Measurements from ENCODE around the gene ADAMTSL1.

Gene ADAMTSL1

DNA sequence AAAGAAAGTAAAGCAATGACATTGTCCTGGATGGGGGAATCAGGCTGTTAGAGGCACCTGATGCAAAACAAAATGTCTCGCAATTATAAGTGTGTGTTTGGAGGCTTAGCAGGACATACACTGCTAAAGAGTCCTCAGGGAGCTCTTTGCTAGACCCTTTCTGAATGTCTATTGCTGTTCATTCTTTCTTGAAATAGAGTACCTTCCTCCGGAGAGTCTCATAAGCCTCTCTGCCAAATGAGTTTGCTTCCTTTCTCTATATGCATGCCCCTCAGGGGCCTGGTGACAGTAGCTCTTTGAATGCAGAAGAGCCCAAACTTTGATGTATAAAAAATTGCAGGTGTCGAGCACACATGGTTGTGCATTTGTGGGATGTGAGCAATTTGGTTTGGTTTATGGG, 26.4 kb upstream of the ADAMTSL1 start:
- no peak for TF ChIP-seq POLR2A (IDR thresholded peaks at IDR 0.05; ENCODE audit: low read depth, low read length)
- peak; percentile 52 for FAIRE-seq

DNA sequence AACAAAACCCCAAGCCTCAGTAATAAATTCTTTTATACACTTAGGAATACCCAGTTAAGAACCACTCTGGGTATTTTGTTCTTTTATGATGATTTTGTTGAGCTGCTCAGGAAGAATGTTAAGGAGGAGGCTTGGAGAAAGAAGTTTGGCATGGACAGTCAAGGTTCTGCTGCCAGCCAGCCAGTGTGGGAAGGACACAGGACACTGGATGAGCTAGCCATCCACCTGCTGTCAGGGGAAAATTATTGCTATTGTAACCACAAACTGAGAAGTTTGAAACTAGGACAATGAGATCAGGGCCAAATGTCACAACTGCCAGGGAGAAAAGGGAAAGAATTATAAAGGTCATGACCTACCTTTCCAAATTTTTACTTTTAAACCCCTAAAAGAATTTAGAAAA, 25.9 kb upstream of the ADAMTSL1 start:
- no peak for DNase-seq (ENCODE audit: insufficient read length, low spot score)
- TF ChIP-seq POLR2A (IDR thresholded peaks at IDR 0.05; ENCODE audit: low read depth, low read length): no peak
- peak; percentile 48 for FAIRE-seq

More for the DNA sequence above, 26.4 kb upstream of the ADAMTSL1 start:
- no peak for DNase-seq (ENCODE audit: insufficient read length, low spot score)

DNA sequence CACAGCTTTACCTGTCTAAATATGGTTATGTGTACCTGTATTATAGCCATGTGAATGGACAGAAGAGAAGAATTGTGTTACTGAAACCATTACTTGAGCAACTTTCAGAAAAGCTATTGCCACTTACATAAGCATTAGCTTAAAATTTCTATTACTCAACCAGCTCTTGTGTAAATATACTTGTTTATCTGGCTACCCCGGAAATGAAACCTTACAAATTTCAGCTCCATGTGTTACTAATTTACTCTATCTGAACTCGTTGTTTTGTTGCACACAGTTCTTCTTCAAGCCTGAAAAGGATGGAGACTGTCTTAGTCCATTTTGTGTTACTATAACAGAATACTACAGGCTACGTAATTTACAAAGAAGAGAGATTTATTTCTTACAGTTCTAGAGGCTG, 22.5 kb upstream of the ADAMTSL1 start:
- TF ChIP-seq POLR2A (IDR thresholded peaks at IDR 0.05; ENCODE audit: low read depth, low read length): no peak
- FAIRE-seq: no peak
- DNase-seq (ENCODE audit: insufficient read length, low spot score): no peak

DNA sequence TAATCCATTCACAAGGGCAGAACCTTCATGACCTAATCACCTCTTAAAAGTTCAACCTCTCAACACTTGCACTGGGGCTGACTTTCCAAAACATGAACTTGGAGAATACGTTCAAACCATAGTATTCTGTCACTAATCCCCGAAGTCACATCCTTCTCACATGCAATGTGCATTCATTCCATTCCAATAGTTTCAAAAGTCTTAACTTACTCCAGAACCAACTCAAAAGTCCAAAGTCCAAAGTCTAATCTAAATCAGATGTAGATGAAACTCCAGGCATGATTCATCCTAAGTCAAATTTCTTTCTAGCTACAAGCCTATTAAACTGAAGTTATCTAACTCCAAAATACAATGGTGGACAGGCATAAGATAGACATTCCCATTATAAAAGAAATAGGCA, 21.7 kb upstream of the ADAMTSL1 start:
- DNase-seq (ENCODE audit: insufficient read length, low spot score) (no peak), FAIRE-seq (no peak)
- TF ChIP-seq POLR2A (IDR thresholded peaks at IDR 0.05; ENCODE audit: low read depth, low read length): no peak

DNA sequence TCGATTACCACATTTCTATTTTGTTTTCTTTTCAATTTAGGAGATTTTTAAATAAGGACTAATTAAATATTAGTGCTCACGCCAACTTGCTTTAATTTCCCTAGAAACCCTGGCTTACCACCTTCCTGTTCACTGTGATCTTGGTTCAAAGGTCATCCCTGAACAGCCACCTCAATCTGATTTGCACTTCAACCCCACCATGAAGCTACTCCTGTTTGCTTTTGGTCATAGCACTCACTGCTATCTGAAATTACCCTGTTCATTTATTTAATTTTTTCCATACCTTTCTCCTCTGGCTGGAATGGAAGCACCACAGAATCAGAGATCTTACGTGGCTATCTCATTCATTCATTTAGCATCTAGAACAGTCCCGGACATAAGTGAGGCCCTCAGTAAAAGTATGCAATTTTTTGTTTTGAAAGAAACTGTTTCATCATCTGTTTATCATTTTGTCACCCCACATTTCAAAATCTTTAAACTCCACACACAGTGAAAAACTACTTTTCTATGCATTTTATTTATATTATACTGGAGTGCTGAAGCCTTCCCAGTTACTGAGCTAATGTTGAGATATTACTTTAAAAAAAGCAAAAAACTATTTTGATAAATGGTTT, 17.2 kb upstream of the ADAMTSL1 start:
- TF ChIP-seq POLR2A (IDR thresholded peaks at IDR 0.05; ENCODE audit: low read depth, low read length): no peak
- DNase-seq (ENCODE audit: insufficient read length, low spot score) (no peak), FAIRE-seq (no peak)

DNA sequence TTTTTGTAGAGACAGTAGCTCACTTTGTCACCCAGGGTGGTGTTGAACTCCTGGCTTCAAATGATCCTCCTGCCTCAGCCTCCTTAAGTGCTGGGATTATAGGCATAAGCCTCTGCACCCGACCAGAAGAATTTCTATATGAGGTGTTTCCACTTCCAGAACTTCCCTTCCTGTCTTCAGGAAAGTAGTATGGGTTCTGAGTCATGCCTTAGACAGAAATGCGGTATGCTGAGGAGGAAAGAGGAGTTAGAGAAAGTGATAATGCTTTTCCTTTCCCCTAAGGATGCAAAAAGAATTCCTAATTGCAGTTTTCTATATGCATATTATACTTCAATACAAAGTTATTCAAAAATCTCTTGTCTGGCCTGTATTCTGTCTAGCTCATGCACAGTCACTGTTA, 16.4 kb upstream of the ADAMTSL1 start:
- FAIRE-seq (peak; percentile 98), DNase-seq (ENCODE audit: insufficient read length, low spot score) (no peak)
- TF ChIP-seq POLR2A (IDR thresholded peaks at IDR 0.05; ENCODE audit: low read depth, low read length): no peak

DNA sequence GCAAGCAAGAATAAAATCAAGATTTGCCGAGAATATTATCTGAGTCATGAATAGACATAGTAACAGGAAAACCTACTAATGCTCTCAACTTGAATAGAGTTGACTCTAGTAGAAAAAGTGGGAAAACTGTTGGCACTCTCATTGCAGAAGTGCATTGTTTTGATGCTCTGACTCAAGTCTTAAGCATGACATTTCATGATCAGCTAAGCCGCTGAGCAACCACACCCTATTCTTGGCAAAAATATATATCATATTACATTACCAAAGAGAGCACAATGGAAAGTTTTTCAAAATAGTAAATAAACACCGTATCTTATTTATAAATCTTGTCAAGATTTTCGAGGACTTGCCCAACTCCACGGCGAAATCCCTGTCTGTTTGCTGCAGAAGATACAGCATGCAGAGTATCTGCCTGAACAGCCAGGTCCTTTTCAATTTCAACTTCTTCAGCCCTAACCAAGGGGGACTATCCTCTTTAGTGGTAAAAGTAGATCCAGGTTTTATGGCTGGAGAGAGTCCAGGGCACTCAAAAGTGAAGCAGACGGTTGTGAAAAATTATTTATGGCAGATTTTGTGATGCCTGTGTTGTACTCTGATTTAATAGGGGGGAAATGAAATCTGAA, 13.9 kb upstream of the ADAMTSL1 start:
- no peak for TF ChIP-seq POLR2A (IDR thresholded peaks at IDR 0.05; ENCODE audit: low read depth, low read length)
- DNase-seq (ENCODE audit: insufficient read length, low spot score) (no peak), FAIRE-seq (peak; percentile 98)

DNA sequence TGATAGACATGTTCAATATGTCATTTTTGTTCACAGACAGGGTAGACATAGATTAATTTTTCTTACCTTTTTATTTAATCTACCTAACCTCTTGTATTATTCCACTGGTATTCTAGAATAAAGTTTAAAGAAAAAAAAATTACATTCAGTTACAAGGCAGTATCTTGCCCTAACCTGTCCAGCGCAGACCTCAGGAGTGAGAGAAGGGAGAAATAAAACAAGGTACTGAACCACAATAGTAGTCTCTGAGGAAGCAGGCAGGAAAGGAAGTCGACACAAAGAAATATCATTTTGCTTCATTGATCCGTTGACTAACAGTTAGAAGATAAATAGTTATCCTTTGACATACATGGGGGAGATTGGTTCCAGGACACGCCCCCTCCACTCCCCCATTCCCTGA, 12.5 kb upstream of the ADAMTSL1 start:
- TF ChIP-seq POLR2A (IDR thresholded peaks at IDR 0.05; ENCODE audit: low read depth, low read length): no peak
- FAIRE-seq: no peak

DNA sequence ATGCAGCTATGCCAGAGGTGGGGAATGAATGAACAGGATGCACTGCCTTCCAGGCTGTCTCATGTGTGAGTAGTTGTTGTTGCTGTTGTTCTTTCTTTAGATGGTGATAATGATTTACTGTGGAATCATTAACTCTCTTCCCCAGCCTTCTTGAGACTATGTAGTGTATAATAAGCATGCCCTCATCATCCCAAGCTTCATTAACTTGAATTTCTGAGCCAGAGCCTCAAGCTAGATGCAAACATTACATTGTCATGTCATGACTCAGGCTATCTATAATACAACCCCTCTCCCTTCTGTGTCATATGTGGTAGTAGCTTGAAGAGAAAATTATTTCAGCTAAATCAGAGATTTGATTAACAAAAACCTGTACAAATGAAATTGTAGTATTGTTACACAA, 10.0 kb upstream of the ADAMTSL1 start:
- no peak for TF ChIP-seq POLR2A (IDR thresholded peaks at IDR 0.05; ENCODE audit: low read depth, low read length)
- FAIRE-seq (peak; percentile 95), DNase-seq (ENCODE audit: insufficient read length, low spot score) (no peak)

More for the DNA sequence above, 12.5 kb upstream of the ADAMTSL1 start:
- DNase-seq (ENCODE audit: insufficient read length, low spot score): no peak

DNA sequence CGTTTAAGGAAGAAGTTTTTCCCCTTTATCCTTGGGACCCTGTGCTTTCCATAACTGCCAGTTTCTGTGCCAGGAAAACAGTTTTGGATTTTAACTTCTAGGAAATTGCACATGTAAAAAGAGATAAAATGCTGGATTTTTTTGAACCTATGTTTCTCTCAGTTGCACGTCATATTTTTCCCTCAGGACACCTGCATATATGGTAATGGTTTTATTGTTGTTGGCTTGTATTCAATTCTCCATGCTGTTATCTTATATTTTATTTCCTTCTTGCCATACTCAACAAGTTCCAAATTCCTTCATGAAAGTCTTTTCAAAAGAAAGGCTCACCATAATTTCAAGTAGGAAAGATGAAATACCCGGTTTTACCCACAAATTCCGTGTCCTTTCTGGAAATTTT, 7.9 kb upstream of the ADAMTSL1 start:
- DNase-seq (ENCODE audit: insufficient read length, low spot score): no peak
- FAIRE-seq: peak; percentile 23
- no peak for TF ChIP-seq POLR2A (IDR thresholded peaks at IDR 0.05; ENCODE audit: low read depth, low read length)

DNA sequence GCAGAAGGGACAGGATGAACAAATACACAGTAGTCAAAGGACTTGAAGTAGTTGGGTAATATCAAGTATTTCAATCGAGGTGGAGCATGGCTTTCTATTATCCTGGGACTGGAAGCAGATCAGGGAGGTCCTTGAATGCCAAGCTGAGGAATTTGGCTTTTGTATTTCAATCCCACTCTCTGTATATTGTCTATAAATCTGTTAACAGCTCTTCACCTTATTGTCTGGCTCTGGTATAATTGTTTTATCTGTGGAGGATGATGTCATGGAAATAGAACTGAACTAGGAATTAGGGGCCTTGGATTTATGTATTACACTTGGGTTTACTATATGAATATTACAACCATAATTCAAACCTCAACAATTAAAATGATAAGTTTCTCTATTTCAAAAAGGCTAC, 6.3 kb upstream of the ADAMTSL1 start:
- FAIRE-seq: no peak
- no peak for TF ChIP-seq POLR2A (IDR thresholded peaks at IDR 0.05; ENCODE audit: low read depth, low read length)
- DNase-seq (ENCODE audit: insufficient read length, low spot score): no peak

DNA sequence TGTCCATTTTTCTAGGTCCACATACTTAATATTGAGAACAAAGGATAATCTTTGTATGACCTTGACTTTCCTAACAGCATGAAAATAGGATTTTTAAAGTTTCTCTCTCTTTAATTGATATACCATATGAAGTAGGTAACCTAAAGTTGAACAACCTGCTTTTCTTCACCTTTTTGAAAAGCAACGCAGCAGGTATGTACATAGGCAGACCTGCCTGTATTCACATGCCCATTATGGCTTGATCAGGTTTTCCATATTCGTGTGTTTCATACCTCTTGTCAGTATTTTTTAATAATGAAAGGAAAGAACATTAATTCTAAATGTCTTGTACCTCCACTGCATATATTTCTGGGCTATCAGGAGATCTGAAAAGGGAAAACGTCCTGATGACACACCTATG, 1.5 kb upstream of the ADAMTSL1 start:
- FAIRE-seq: peak; percentile 15
- no peak for DNase-seq (ENCODE audit: insufficient read length, low spot score)
- no peak for TF ChIP-seq POLR2A (IDR thresholded peaks at IDR 0.05; ENCODE audit: low read depth, low read length)

DNA sequence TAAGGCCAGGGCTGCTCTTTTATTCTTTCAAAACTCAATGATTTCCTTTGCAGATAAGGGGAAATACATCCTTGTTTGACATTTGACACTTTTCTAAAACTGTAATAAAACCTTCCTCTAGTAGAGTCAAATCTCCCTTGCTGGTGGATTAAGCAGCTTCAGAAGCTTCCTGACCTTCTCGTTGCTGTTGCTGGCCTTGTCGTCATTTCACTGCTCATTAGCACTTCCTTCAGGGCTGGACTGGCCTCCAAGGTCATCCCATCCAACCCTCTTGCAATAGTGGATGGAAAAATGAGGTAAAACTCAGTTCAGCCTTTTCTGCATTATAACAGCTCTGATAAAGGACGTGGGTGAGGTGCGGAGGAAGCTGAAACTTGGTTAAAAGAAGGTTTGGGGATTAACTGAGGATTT, 1.1 kb upstream of the ADAMTSL1 start:
- no peak for TF ChIP-seq POLR2A (IDR thresholded peaks at IDR 0.05; ENCODE audit: low read depth, low read length)
- FAIRE-seq (peak; percentile 88), DNase-seq (ENCODE audit: insufficient read length, low spot score) (no peak)

DNA sequence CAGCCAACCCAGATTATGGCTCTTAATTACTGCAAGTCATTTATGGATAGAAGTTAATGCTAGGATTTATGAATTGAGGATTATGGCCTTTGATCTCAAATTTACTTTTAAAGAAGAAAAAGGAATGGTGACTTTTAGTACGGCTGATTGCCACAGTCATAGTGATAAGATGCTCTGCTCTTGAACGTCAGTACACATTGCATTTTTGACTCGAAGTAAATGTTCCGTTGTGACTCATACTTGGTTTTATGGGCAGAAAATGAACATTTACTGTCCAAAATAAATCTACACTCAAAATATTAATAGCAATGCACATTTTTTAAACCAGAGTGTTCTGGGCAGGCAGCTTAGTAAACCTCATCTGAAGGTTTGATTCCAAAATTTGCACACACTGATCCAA, 830 bp downstream of the ADAMTSL1 start:
- DNase-seq (ENCODE audit: insufficient read length, low spot score): no peak
- TF ChIP-seq POLR2A (IDR thresholded peaks at IDR 0.05; ENCODE audit: low read depth, low read length): no peak
- peak; percentile 95 for FAIRE-seq

DNA sequence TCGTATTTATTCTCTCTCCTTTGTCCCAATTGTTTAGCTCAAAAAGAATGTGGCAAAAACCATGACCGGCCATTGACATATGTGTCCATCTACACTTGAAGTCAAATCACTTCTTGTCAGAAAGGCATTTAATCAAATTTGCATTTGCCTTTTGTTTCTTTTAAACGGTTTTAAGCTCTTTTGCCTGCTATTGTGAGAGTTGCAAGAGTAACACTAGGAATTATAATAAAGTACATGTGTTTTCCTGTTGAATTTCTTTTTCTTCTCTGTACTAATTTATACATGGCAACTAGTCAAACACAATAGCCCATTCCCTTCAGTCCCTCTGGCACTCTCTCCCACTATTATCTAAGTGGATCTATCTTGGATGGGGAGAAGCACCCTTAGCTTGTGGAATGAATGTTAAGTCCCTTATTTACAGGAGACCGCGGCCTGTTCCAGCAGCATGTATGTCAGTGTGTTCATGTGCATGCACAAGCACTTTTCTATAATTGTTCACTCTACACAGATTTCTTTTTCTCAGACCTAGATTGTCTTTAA, 3.2 kb downstream of the ADAMTSL1 start:
- DNase-seq (ENCODE audit: insufficient read length, low spot score): no peak

More for the DNA sequence above, 3.2 kb downstream of the ADAMTSL1 start:
- no peak for TF ChIP-seq POLR2A (IDR thresholded peaks at IDR 0.05; ENCODE audit: low read depth, low read length)
- no peak for FAIRE-seq

Measured in H54 (cell line).